Endothelial cell of umbilical vein (primary cell): ENCODE measurements around the gene TSPAN18. TPM values are rescaled to one million over a fixed set of nuclear protein-coding genes. Genes with fewer than 3 reads are reported as not detected.

Experiments used
- BruUV-seq: library from RNA; stranded (reverse); fragments of 400-500 nt; replicated peaks from 2 replicates; lab custom pipeline; 2021; lab: Mats Ljungman, UMichigan
- CTCF ChIA-PET: fragments of 300-600, 350-600 bp; sonication (Branson Sonifier 250); formaldehyde crosslinking; loops from one replicate; lab custom pipeline; 2021; ENCODE audit warnings: antibody characterized with exemption, inconsistent platforms; lab: Charles Lee
- POLR2A ChIA-PET: fragments of 300-600, 350-600 bp; sonication (Branson Sonifier 250); formaldehyde crosslinking; loops from one replicate; lab custom pipeline; 2021; ENCODE audit warnings: antibody characterized with exemption, inconsistent platforms; lab: Charles Lee
- DNase-seq: peaks from one replicate; pipeline ENCODE4 v3.0.0-alpha.2; 2011; ENCODE audit warnings: low read depth, low spot score
- FAIRE-seq: peaks from 2 replicates; lab custom pipeline; 2011; peaks lifted over from hg19 to GRCh38; lab: Jason Lieb, UNC
- H2AFZ ChIP-seq: 2 replicates; pipeline ENCODE4 v1.6.0; 2012; ENCODE audit warnings: low read depth, low read length, control low read depth, inconsistent platforms
- H3K27ac ChIP-seq: 2 replicates; pipeline ENCODE4 v1.5.1; 2011; ENCODE audit warnings: low read depth, mild to moderate bottlenecking, control low read depth, low read length, moderate library complexity; ENCODE audit not compliant: insufficient read depth
- H3K27me3 ChIP-seq, 2 experiments: 2 replicates each; pipeline versions ENCODE4 v1.6.0 to v1.6.1; 2011; ENCODE audit warnings: low read length in 2 of 2, mixed read lengths in 1 of 2; ENCODE audit not compliant: control insufficient read depth in 2 of 2, insufficient read depth in 2 of 2
- H3K36me3 ChIP-seq, 2 experiments: 2 replicates in 1 of 2; 3 replicates in 1 of 2; pipeline ENCODE4 v1.5.1; 2011; ENCODE audit warnings: low read length in 2 of 2, mild to moderate bottlenecking in 1 of 2, moderate library complexity in 1 of 2; ENCODE audit not compliant: control insufficient read depth in 2 of 2, insufficient read depth in 2 of 2; ENCODE audit errors: extremely low read depth in 1 of 2
- H3K4me1 ChIP-seq: 3 replicates; pipeline ENCODE4 v1.5.1; 2011; ENCODE audit warnings: mild to moderate bottlenecking, low read length; ENCODE audit not compliant: control insufficient read depth, insufficient read depth; ENCODE audit errors: extremely low read depth
- H3K4me2 ChIP-seq: 2 replicates; pipeline ENCODE4 v1.6.1; 2011; ENCODE audit warnings: low read length, control low read depth, mixed read lengths; ENCODE audit not compliant: insufficient read depth
- H3K4me3 ChIP-seq, 3 experiments: fragments of 200-600 bp in 1 of 3; sonication (generic), shearing (Covaris generic) in 1 of 3; replicated peaks in 1 of 3; 2 replicates each; pipeline ENCODE4 v1.5.1; 2011 to 2016; ENCODE audit warnings: control low read depth in 3 of 3, low read length in 3 of 3, mild to moderate bottlenecking in 2 of 3, inconsistent platforms in 1 of 3, low read depth in 1 of 3, moderate library complexity in 1 of 3; ENCODE audit not compliant: insufficient read depth in 1 of 3
- H3K79me2 ChIP-seq: 2 replicates; pipeline ENCODE4 v1.6.0; 2012; ENCODE audit warnings: low read length, inconsistent platforms; ENCODE audit not compliant: control insufficient read depth, insufficient read depth
- H3K9ac ChIP-seq: replicated peaks from 2 replicates; pipeline ENCODE3; 2011; ENCODE audit warnings: low read length, control low read depth; ENCODE audit not compliant: insufficient read depth; ENCODE audit errors: extremely low read depth
- H3K9me1 ChIP-seq: replicated peaks from 3 replicates; pipeline ENCODE4 v1.6.0; 2011; ENCODE audit warnings: mild to moderate bottlenecking, low read length; ENCODE audit not compliant: control insufficient read depth, insufficient read depth; ENCODE audit errors: extremely low read depth
- H3K9me3 ChIP-seq: replicated peaks from 2 replicates; pipeline ENCODE4 v1.5.1; 2012; ENCODE audit warnings: low read length, inconsistent platforms; ENCODE audit not compliant: control insufficient read depth, insufficient read depth
- H4K20me1 ChIP-seq: replicated peaks from 2 replicates; pipeline ENCODE3; 2011; ENCODE audit warnings: mild to moderate bottlenecking, low read length; ENCODE audit not compliant: control insufficient read depth, insufficient read depth; ENCODE audit errors: extremely low read depth
- CTCF ChIP-seq, 2 donors: IDR thresholded peaks; 1 replicate in 1 of 2; 2 replicates in 1 of 2; pipeline ENCODE4 v1.5.1; 2011; ENCODE audit warnings: low read length in 2 of 2, mild to moderate bottlenecking in 2 of 2, moderate library complexity in 2 of 2, control low read depth in 1 of 2, inconsistent platforms in 1 of 2, low read depth in 1 of 2; ENCODE audit not compliant: insufficient read depth in 1 of 2; ENCODE audit errors: extremely low read depth in 1 of 2
- EZH2 ChIP-seq: IDR thresholded peaks from 2 replicates; pipeline ENCODE4 v1.6.1; 2012; ENCODE audit warnings: borderline replicate concordance, low read depth, mild to moderate bottlenecking, moderate library complexity, low read length, inconsistent platforms; ENCODE audit not compliant: severe bottlenecking
- FOS ChIP-seq: IDR thresholded peaks from 2 replicates; pipeline ENCODE4 v1.6.1; 2011; ENCODE audit warnings: mild to moderate bottlenecking, low read length, moderate library complexity, borderline replicate concordance; ENCODE audit not compliant: insufficient read depth
- JUN ChIP-seq: IDR thresholded peaks from 2 replicates; pipeline ENCODE4 v1.6.1; 2011; ENCODE audit warnings: borderline replicate concordance, low read depth; ENCODE audit not compliant: insufficient read length, insufficient read depth
- MYC ChIP-seq: IDR thresholded peaks from one replicate; pipeline ENCODE4 v1.6.1; 2011; ENCODE audit warnings: mild to moderate bottlenecking, low read depth, low read length
- POLR2A ChIP-seq: IDR thresholded peaks from 2 replicates; pipeline ENCODE4 v1.6.1; 2012; ENCODE audit warnings: low read depth, mild to moderate bottlenecking, control low read depth, low read length
- POLR2AphosphoS5 ChIP-seq: IDR thresholded peaks from 2 replicates; pipeline ENCODE4 v1.6.1; 2012; ENCODE audit warnings: low read depth, mild to moderate bottlenecking, control low read depth, low read length, moderate library complexity; ENCODE audit not compliant: insufficient read depth
- dilution Hi-C: fragments of 300-500 bp; cut with MboI; formaldehyde crosslinking; loops from one replicate; pipeline ENCODE4 v1.15.0; 2019; ENCODE audit warnings: low sequenced_read_pairs; ENCODE audit not compliant: extremely low pct_ligation_motif_present
- intact Hi-C: fragments of 100-400 bp; cut with micrococcal nuclease; formaldehyde crosslinking; loops from one replicate; pipeline ENCODE4 v1.10.0; 2022
- polyA plus RNA-seq, 4 experiments: library from polyadenylated mRNA; depleted of rRNA in 3 of 4; stranded (reverse) in 3 of 4; unstranded in 1 of 4; fragments of >200 nt; gene quantifications; 2 replicates each; pipeline versions ENCODE4 v1.2.1 to v1.2.3, GENCODE V29; 2011 to 2012; ENCODE audit warnings: missing spikeins in 1 of 4
- total RNA-seq: library from RNA; stranded (reverse); gene quantifications from 2 replicates; pipeline ENCODE4 v1.2.3, GENCODE V29; 2021

The TSPAN18 gene
- total and polyA plus RNA-seq, 2 donors (not counting 3 experiments of a cell fraction or from before 2014, with no cell fraction given), result 32.2 to 118 TPM

- Histone ChIP-seq H3K9ac (no peak overlapping the region), H3K9me1 (no peaks in the 10 kb centered on the region), H3K4me2 (no peak overlapping the region), H3K27me3 (no peaks in the 10 kb centered on the region), H3K4me1 (peaks cover 16% of the 10 kb centered on the region), H3K36me3 (no peaks in the 10 kb centered on the region), H3K9me3 (no peaks in the 10 kb centered on the region), H2AFZ (no peak overlapping the region), H3K79me2 (no peaks in the 10 kb centered on the region), H3K27ac (no peak overlapping the region), H4K20me1 (no peaks in the 10 kb centered on the region), H3K4me3 (no peak overlapping the region)
- TF ChIP-seq POLR2AphosphoS5, result no peak
- dilution Hi-C loops, result no loop called here
- DNase-seq (no peak), FAIRE-seq (no peak)
- POLR2A ChIA-PET, result no interaction called here
- CTCF ChIA-PET, result no interaction called here
- BruUV-seq, result no TSS peak
- intact Hi-C loops, result loop anchor here (10.0 kb wide), 1 partner anchor 708 kb away; the partner anchor contains the start of gene CHST1
Observed at GRCh38 chr11:44957040-44957515, 230.3 kb downstream of the TSPAN18 start.

- TF ChIP-seq MYC (no peak), JUN (no peak), EZH2 (no peak), POLR2A (no peak), CTCF (IDR thresholded peaks at IDR 0.05; ENCODE audit: extremely low read depth in 1 of 2, insufficient read depth in 1 of 2, low read depth in 1 of 2, low read length in 2 of 2) (no peak), FOS (no peak)
- Histone ChIP-seq H4K20me1 (no peaks in the 10 kb centered on the region), H3K4me3 (no peak overlapping the region), H3K27me3 (no peaks in the 10 kb centered on the region), H3K4me2 (no peak overlapping the region), H3K9me3 (no peaks in the 10 kb centered on the region), H3K36me3 (no peaks in the 10 kb centered on the region), H3K27ac (no peak overlapping the region), H2AFZ (no peak overlapping the region), H3K79me2 (no peaks in the 10 kb centered on the region), H3K9me1 (no peaks in the 10 kb centered on the region), H3K4me1 (peaks cover 16% of the 10 kb centered on the region), H3K9ac (no peak overlapping the region)
- dilution Hi-C loops (no loop called here), intact Hi-C loops (loop anchor here (10.0 kb wide), 1 partner anchor 707 kb away; the partner anchor contains the start of gene CHST1)
- FAIRE-seq (no peak), DNase-seq (no peak)
- BruUV-seq, result no TSS peak
- POLR2A ChIA-PET, result no interaction called here
- CTCF ChIA-PET, result no interaction called here
Observed at GRCh38 chr11:44957776-44958564, 231.2 kb downstream of the TSPAN18 start.
